A549 (cell line): ENCODE measurements around the gene MMP11. TPM values are rescaled to one million over a fixed set of nuclear protein-coding genes. Genes with fewer than 3 reads are reported as not detected.
A peak's percentile ranks its signal among the peaks of the same experiment; 100 is the strongest.

ENCODE experiments used
- ATAC-seq, 2 experiments: fragments of 200-7000 bp in 1 of 2; fragments of >200 bp in 1 of 2; cut with Nextera tagmentation in 1 of 2; cut with Tn5 transposase in 1 of 2; 3 replicates each; pipeline versions ENCODE4 v1.8.0 to v1.9.1; 2018 to 2020; ENCODE audit warnings: mild to moderate bottlenecking in 1 of 2, moderate library complexity in 1 of 2
- CTCF ChIA-PET: fragments of 300-600 bp; sonication (Branson Sonifier 250); formaldehyde crosslinking; extraction: SDS; loops from one replicate; lab custom pipeline; 2021; ENCODE audit warnings: antibody characterized with exemption, inconsistent platforms; lab: Yijun Ruan, JAX
- POLR2A ChIA-PET: fragments of 350-600 bp; formaldehyde crosslinking; extraction: SDS; loops from one replicate; lab custom pipeline; 2021; ENCODE audit warnings: antibody characterized with exemption, inconsistent platforms; lab: Yijun Ruan, JAX
- DNase-seq, 2 experiments: peaks; one replicate each; pipeline versions ENCODE4 v3.0.0 to v3.0.0-alpha.2; 2011 to 2016; ENCODE audit warnings: low read depth in 1 of 2, low spot score in 1 of 2
- FAIRE-seq: peaks from 2 replicates; lab custom pipeline; 2011; peaks lifted over from hg19 to GRCh38; lab: Jason Lieb, UNC
- H3K27ac ChIP-seq, 2 experiments: fragments of >200 bp; sonication (Bioruptor Twin); formaldehyde crosslinking; 3 replicates each; pipeline ENCODE4 v1.5.1; 2016 to 2017
- H3K4me1 ChIP-seq: fragments of >200 bp; sonication (Bioruptor Twin); formaldehyde crosslinking; 3 replicates; pipeline ENCODE4 v1.6.1; 2016
- H3K4me2 ChIP-seq: fragments of >200 bp; sonication (Bioruptor Twin); formaldehyde crosslinking; 3 replicates; pipeline ENCODE4 v1.6.1; 2016
- H3K4me3 ChIP-seq: fragments of >200 bp; sonication (Bioruptor Twin); formaldehyde crosslinking; 3 replicates; pipeline ENCODE4 v1.5.1; 2016
- H3K9me3 ChIP-seq: fragments of >200 bp; sonication (Bioruptor Twin); formaldehyde crosslinking; 3 replicates; pipeline ENCODE4 v1.6.1; 2016
- ATOH8 ChIP-seq: fragments of 250-450 bp; sonication (Bioruptor Pico); IDR thresholded peaks from 2 replicates; pipeline ENCODE4 v1.5.0; 2020; ENCODE audit warnings: low read depth, mild to moderate bottlenecking, moderate library complexity
- BCL3 ChIP-seq: fragments of >200 bp; sonication (Bioruptor Twin); formaldehyde crosslinking; IDR thresholded peaks from 3 replicates; pipeline ENCODE4 v1.6.1; 2016
- FOSB ChIP-seq: fragments of 250-450 bp; sonication (Bioruptor Pico); IDR thresholded peaks from 2 replicates; pipeline ENCODE4 v1.5.0; 2020; ENCODE audit warnings: mild to moderate bottlenecking, moderate library complexity
- HOXA7 ChIP-seq: fragments of 250-450 bp; sonication (Bioruptor Pico); IDR thresholded peaks from 2 replicates; pipeline ENCODE4 v1.5.0; 2020; ENCODE audit warnings: mild to moderate bottlenecking, moderate library complexity
- MAX ChIP-seq: IDR thresholded peaks from 2 replicates; pipeline ENCODE4 v1.6.1; 2012
- MAZ ChIP-seq: fragments of 150-350 bp; IDR thresholded peaks from 2 replicates; pipeline ENCODE4 v1.6.1; 2014; ENCODE audit warnings: antibody characterized with exemption, low read depth, low read length, borderline replicate concordance
- NFE2L2 ChIP-seq: fragments of 150-350 bp; conservative IDR thresholded peaks from 2 replicates; pipeline ENCODE4 v1.6.1; 2014; ENCODE audit warnings: low read length
- NPAS2 ChIP-seq: fragments of 250-450 bp; sonication (Bioruptor Pico); IDR thresholded peaks from 2 replicates; pipeline ENCODE4 v1.8.0; 2022; ENCODE audit warnings: mild to moderate bottlenecking, moderate library complexity, borderline replicate concordance
- PBX3 ChIP-seq: IDR thresholded peaks from 2 replicates; pipeline ENCODE4 v1.6.1; 2012
- RNF2 ChIP-seq: fragments of 200-600 bp; sonication (generic); IDR thresholded peaks from 2 replicates; pipeline ENCODE4 v1.6.1; 2016; ENCODE audit warnings: low read depth, mild to moderate bottlenecking, antibody characterized with exemption, moderate library complexity, borderline replicate concordance
- SMC3 ChIP-seq: fragments of >200 bp; sonication (Bioruptor Twin); formaldehyde crosslinking; IDR thresholded peaks from 3 replicates; pipeline ENCODE4 v1.6.1; 2018; ENCODE audit warnings: inconsistent platforms
- TP53 ChIP-seq: fragments of 250-450 bp; sonication (Bioruptor Pico); IDR thresholded peaks from 2 replicates; pipeline ENCODE4 v1.5.0; 2021; ENCODE audit warnings: mild to moderate bottlenecking, moderate library complexity
- ZC3H11A ChIP-seq: fragments of 450-650 bp; IDR thresholded peaks from 2 replicates; pipeline ENCODE4 v1.6.1; 2014; ENCODE audit warnings: antibody characterized with exemption, mild to moderate bottlenecking
- ZFP36 ChIP-seq: fragments of 450-650 bp; IDR thresholded peaks from 2 replicates; pipeline ENCODE4 v1.6.1; 2014; ENCODE audit warnings: borderline replicate concordance; ENCODE audit not compliant: partially characterized antibody
- ZNF302 ChIP-seq: fragments of 250-450 bp; sonication (Bioruptor Pico); IDR thresholded peaks from 2 replicates; pipeline ENCODE4 v1.9.0; 2021; ENCODE audit warnings: inconsistent platforms, mild to moderate bottlenecking, moderate library complexity
- ZSCAN20 ChIP-seq: fragments of 250-450 bp; sonication (Bioruptor Pico); IDR thresholded peaks from 2 replicates; pipeline ENCODE4 v1.8.0; 2022; ENCODE audit warnings: mild to moderate bottlenecking, moderate library complexity
- WGBS: methylation state at CpG from one replicate; pipeline ENCODE4 v1.1.6; 2017; ENCODE audit errors: missing lambda C conversion rate; 5-methylcytosine and 5-hydroxymethylcytosine counted together
- polyA plus RNA-seq, 4 experiments: library from polyadenylated mRNA; depleted of rRNA in 3 of 4; stranded (reverse); fragments of >200 nt; fragmentation: RNase III in 1 of 4; extraction: RNeasy Plus Mini Kit Qiagen cat#74134 plus additional on column Dnase treatment in 1 of 4; gene quantifications; 2 replicates in 3 of 4; 3 replicates in 1 of 4; pipeline ENCODE4 v1.2.3, GENCODE V29; 2011 to 2017

MMP11 gene
- polyA plus RNA-seq, 2 of the 4 experiments (the other 2 are of a cell fraction) = 0.23 to 0.36 TPM

GRCh38 chr22:23769321-23769965, 3.2 kb upstream of the MMP11 start:
- FAIRE-seq (no peak), DNase-seq (no peak), ATAC-seq (no peak)
- TF ChIP-seq ATOH8 (CRISPR knock-in tag) (no peak), ZC3H11A (no peak), ZNF302 (CRISPR knock-in tag) (no peak), HOXA7 (CRISPR knock-in tag) (no peak), PBX3 (no peak)
- Histone ChIP-seq H3K4me3 (no peak overlapping the region), H3K27ac (no peak overlapping the region), H3K4me1 (peaks cover 39% of the 10 kb centered on the region), H3K9me3 (no peaks in the 10 kb centered on the region), H3K4me2 (no peak overlapping the region)
- POLR2A ChIA-PET = interaction anchor here (0.7 kb wide), 1 partner anchor 63 kb away, joined by 4 read pairs; no protein-coding TSS in a partner anchor
- 88% methylated on average over 4 of the region's 6 CpGs for WGBS
- CTCF ChIA-PET = interaction anchor here (0.7 to 16.9 kb wide), 11 partner anchors 14 to 230 kb away, joined by 3 to 175 read pairs (median 4); partner anchors contain the start of genes MIF and SMARCB1

GRCh38 chr22:23772315-23772648, 367 bp upstream of the MMP11 start:
- Histone ChIP-seq H3K4me2 (peak overlapping the region; percentile 69), H3K27ac (peak overlapping the region; percentile 56 to 83; a peak in 4 of 6 replicates), H3K9me3 (no peaks in the 10 kb centered on the region), H3K4me1 (peaks cover 23% of the 10 kb centered on the region), H3K4me3 (peak overlapping the region; percentile 9; the same call in 1 of the 3 replicates)
- no peak for ATAC-seq
- ChIA-PET CTCF (interaction anchor here (1.6 to 16.9 kb wide), 2 partner anchors 39 to 77 kb away, joined by 3 to 175 read pairs; no protein-coding TSS in a partner anchor), POLR2A (no interaction called here)
- no peak for TF ChIP-seq MAZ
- FAIRE-seq = no peak
- DNase-seq = no peak
- WGBS = 59% methylated on average over 6 of the region's 6 CpGs

GRCh38 chr22:23773483-23774113, 949 bp downstream of the MMP11 start:
- Histone ChIP-seq H3K9me3 (no peaks in the 10 kb centered on the region), H3K27ac (no peak overlapping the region), H3K4me2 (no peak overlapping the region), H3K4me3 (no peak overlapping the region), H3K4me1 (peaks cover 21% of the 10 kb centered on the region)
- TF ChIP-seq SMC3 = no peak
- TF ChIP-seq FOSB = no peak
- TF ChIP-seq NPAS2 (CRISPR knock-in tag) = no peak
- TF ChIP-seq BCL3 = no peak
- TF ChIP-seq TP53 = no peak
- no peak for TF ChIP-seq MAX
- no peak for TF ChIP-seq RNF2
- TF ChIP-seq NFE2L2 = no peak
- no peak for TF ChIP-seq ZFP36
- no peak for TF ChIP-seq ZSCAN20
- WGBS = 85% methylated on average over 7 of the region's 7 CpGs
- no peak for FAIRE-seq
- ChIA-PET POLR2A (no interaction called here), CTCF (interaction anchor here (1.2 to 16.9 kb wide), 3 partner anchors 15 to 75 kb away, joined by 3 to 175 read pairs (median 4); no protein-coding TSS in a partner anchor)
- no peak for DNase-seq
- peak in 1 of 2 experiments; percentile 25; a peak in 3 of 6 replicates for ATAC-seq
